Liver (tissue), 9 donors: ENCODE measurements around the gene CFTR. TPM values are rescaled to one million over a fixed set of nuclear protein-coding genes. Genes with fewer than 3 reads are reported as not detected.

ENCODE experiments used
- DNase-seq: peaks from one replicate; pipeline ENCODE4 v3.0.0-alpha.2; 2017; ENCODE audit warnings: low spot score
- H3K27ac ChIP-seq, 2 donors: one replicate each; pipeline ENCODE4 v1.7.0; 2013; ENCODE audit warnings: inconsistent platforms in 2 of 2, low read length in 2 of 2, control low read depth in 1 of 2, low read depth in 1 of 2, mild to moderate bottlenecking in 1 of 2
- H3K27me3 ChIP-seq, 4 donors: one replicate each; pipeline versions ENCODE4 v1.6.1 to v1.7.0; 2013; ENCODE audit warnings: low read length in 3 of 4, inconsistent platforms in 1 of 4, mild to moderate bottlenecking in 1 of 4, moderate library complexity in 1 of 4; ENCODE audit not compliant: control insufficient read depth in 4 of 4, insufficient read depth in 4 of 4
- H3K36me3 ChIP-seq, 4 donors: one replicate each; pipeline versions ENCODE4 v1.6.1 to v1.7.0; 2013; ENCODE audit warnings: low read length in 3 of 4, mild to moderate bottlenecking in 3 of 4, low read depth in 1 of 4, moderate library complexity in 1 of 4; ENCODE audit not compliant: control insufficient read depth in 4 of 4, insufficient read depth in 3 of 4
- H3K4me1 ChIP-seq, 4 donors: one replicate each; pipeline versions ENCODE4 v1.6.1 to v1.7.0; 2013; ENCODE audit warnings: low read length in 3 of 4, mild to moderate bottlenecking in 3 of 4, moderate library complexity in 1 of 4; ENCODE audit not compliant: control insufficient read depth in 4 of 4, insufficient read depth in 4 of 4
- H3K4me3 ChIP-seq, 3 donors: one replicate each; pipeline versions ENCODE4 v1.6.1 to v1.7.0; 2013; ENCODE audit warnings: low read length in 3 of 3, control low read depth in 1 of 3, low read depth in 1 of 3, mild to moderate bottlenecking in 1 of 3
- H3K9ac ChIP-seq, 2 donors: one replicate each; pipeline ENCODE4 v1.7.0; 2013; ENCODE audit warnings: low read length in 2 of 2, mild to moderate bottlenecking in 2 of 2, moderate library complexity in 2 of 2, control low read depth in 1 of 2, low read depth in 1 of 2
- H3K9me3 ChIP-seq, 4 donors: one replicate each; pipeline versions ENCODE4 v1.6.1 to v1.7.0; 2013; ENCODE audit warnings: low read length in 3 of 4; ENCODE audit not compliant: control insufficient read depth in 4 of 4
- CTCF ChIP-seq: fragments of 150-350 bp; IDR thresholded peaks from 2 replicates; pipeline ENCODE4 v1.5.1; 2017; ENCODE audit warnings: improper control_type of control experiment, low read depth, low read length; ENCODE audit not compliant: missing input control
- EGR1 ChIP-seq, 2 donors: IDR thresholded peaks; 2 replicates each; pipeline ENCODE4 v1.6.1; 2016 to 2018; ENCODE audit warnings: antibody characterized with exemption in 2 of 2, low read depth in 2 of 2
- FOXA1 ChIP-seq: IDR thresholded peaks from 2 replicates; pipeline ENCODE4 v1.6.1; 2016; ENCODE audit warnings: antibody characterized with exemption
- FOXA2 ChIP-seq: IDR thresholded peaks from 2 replicates; pipeline ENCODE4 v1.6.1; 2016; ENCODE audit warnings: antibody characterized with exemption
- GABPA ChIP-seq, 2 donors: IDR thresholded peaks in 1 of 2; conservative IDR thresholded peaks in 1 of 2; 2 replicates each; pipeline ENCODE4 v1.6.1; 2016; ENCODE audit warnings: antibody characterized with exemption in 2 of 2, mild to moderate bottlenecking in 1 of 2, moderate library complexity in 1 of 2
- HNF4A ChIP-seq, 2 donors: conservative IDR thresholded peaks; 2 replicates each; pipeline ENCODE4 v1.6.1; 2016; ENCODE audit warnings: antibody characterized with exemption in 2 of 2, mild to moderate bottlenecking in 2 of 2
- HNF4G ChIP-seq: IDR thresholded peaks from 2 replicates; pipeline ENCODE4 v1.6.1; 2016; ENCODE audit warnings: antibody characterized with exemption
- JUND ChIP-seq, 2 donors: IDR thresholded peaks; 2 replicates each; pipeline ENCODE4 v1.6.1; 2016; ENCODE audit warnings: antibody characterized with exemption in 2 of 2
- NR2F2 ChIP-seq: IDR thresholded peaks from 2 replicates; pipeline ENCODE4 v1.6.1; 2016; ENCODE audit warnings: antibody characterized with exemption
- RAD21 ChIP-seq, 2 donors: IDR thresholded peaks; 2 replicates each; pipeline ENCODE4 v1.6.1; 2016; ENCODE audit warnings: antibody characterized with exemption in 2 of 2, mild to moderate bottlenecking in 2 of 2
- RXRA ChIP-seq, 2 donors: IDR thresholded peaks; 2 replicates each; pipeline ENCODE4 v1.6.1; 2017 to 2018; ENCODE audit warnings: antibody characterized with exemption in 2 of 2, mild to moderate bottlenecking in 1 of 2
- SP1 ChIP-seq: IDR thresholded peaks from 2 replicates; pipeline ENCODE4 v1.6.1; 2018; ENCODE audit warnings: antibody characterized with exemption, mild to moderate bottlenecking
- TAF1 ChIP-seq: conservative IDR thresholded peaks from 2 replicates; pipeline ENCODE4 v1.6.1; 2016; ENCODE audit warnings: antibody characterized with exemption, mild to moderate bottlenecking
- YY1 ChIP-seq: IDR thresholded peaks from 2 replicates; pipeline ENCODE4 v1.6.1; 2016; ENCODE audit warnings: antibody characterized with exemption, mild to moderate bottlenecking
- WGBS: extraction: QIAGEN DNeasy Blood & Tissue Kit; methylation state at CpG from one replicate; pipeline ENCODE4 v1.1.7; 2013; 5-methylcytosine and 5-hydroxymethylcytosine counted together
- polyA plus RNA-seq, 2 donors: library from polyadenylated mRNA; stranded (reverse) in 1 of 2; unstranded in 1 of 2; fragments of 200-250 nt in 1 of 2; fragments of >200 nt in 1 of 2; fragmentation: Nextera tagmentation in 1 of 2; extraction: Ambion mirVana in 1 of 2; gene quantifications; one replicate each; pipeline versions ENCODE4 v1.2.1 to v1.2.3, GENCODE V29; 2013 to 2015
- total RNA-seq, 2 donors: library from RNA; depleted of rRNA; stranded (reverse); fragments of >200 nt; gene quantifications; one replicate each; pipeline ENCODE4 v1.2.3, GENCODE V29; 2014
- TF ChIP-seq, protein P1 (sequence below): IDR thresholded peaks from 2 replicates; pipeline ENCODE4 v1.6.1; 2016; ENCODE audit warnings: antibody characterized with exemption
- TF ChIP-seq, protein P2 (sequence below): IDR thresholded peaks from 2 replicates; pipeline ENCODE4 v1.6.1; 2016; ENCODE audit warnings: antibody characterized with exemption
- donor health status: healthy.
- donor health status: healthy.
- donor health status: healthy.
- donor health status: healthy.
- donor health status: healthy.

Gene CFTR
- total and polyA plus RNA-seq, 4 donors, result 0.75 to 10.5 (median 1.3) TPM

- TF ChIP-seq CTCF (no peak), SP1 (no peak)
Observed at GRCh38 chr7:117711556-117711955, 231.7 kb downstream of the CFTR start (continued).

DNA sequence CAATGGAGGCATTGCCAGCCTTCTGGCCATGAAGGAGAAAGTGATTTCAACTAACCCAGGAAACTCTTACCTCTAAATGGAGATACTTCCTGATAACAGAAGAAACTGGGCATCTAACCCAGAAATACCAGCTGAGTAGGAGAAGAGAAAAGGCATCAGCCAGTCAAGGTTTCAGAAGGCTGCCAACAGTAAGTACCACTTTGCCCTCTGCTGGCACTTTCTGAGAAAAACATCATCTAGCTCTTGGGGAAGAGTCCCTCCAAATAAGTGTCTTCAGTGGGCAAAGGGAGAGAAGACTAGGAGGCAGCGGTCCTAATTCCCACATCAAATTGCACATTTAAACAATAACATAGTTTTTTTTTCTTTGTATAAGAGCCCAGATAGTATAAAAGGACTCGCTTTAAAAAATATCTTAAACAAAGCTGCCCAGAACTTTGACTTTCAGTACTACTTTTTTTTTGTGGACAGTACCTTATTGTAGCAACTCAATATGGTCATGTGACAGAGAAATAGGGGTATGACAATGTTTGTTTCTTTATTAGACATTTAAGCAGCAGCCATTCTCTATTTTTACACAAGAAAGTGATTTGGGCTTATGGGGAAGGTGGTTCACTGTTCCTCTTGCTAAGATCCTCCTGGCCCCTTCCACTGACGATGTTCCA is 236.1 kb downstream of the CFTR start:
- no peak for DNase-seq

DNA sequence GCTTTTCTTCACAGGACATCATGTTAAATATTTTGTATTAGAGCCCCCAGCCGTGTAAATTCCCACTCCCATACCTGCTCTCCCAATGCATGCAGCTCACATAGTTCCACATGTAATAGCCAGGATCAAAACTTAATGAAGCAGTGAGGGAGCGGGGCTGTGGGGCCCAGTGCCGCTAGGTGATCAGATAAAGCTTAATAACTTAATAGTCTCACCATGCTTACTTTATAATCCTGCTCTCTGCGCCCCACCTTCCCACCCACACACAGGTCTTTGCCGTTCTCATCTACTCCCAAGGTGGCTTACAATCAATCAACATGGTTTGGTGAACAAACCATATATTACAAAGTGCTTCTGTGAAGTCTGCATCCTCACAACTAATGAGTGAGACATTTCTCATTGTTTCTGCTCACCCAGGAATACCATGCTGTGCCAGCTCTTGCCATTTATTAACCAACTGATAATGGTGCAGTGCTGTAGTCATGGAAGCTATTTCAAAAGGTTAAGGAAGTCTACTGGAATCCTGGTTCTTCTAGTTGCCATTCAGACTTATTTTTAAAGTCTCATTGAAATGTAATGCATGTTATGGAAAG is 237.0 kb downstream of the CFTR start:
- H3K27ac ChIP-seq, result no peak overlapping the region
- no peak overlapping the region for H3K4me3 ChIP-seq
- H3K4me1 ChIP-seq, result no peaks in the 10 kb centered on the region
- H3K27me3 ChIP-seq, result peaks cover 0 to 2% (median 0%) of the 10 kb centered on the region in 4 donors
- no peaks in the 10 kb centered on the region for H3K36me3 ChIP-seq
- 69% methylated on average over 5 of the region's 5 CpGs for WGBS
- no peak for DNase-seq
- H3K9me3 ChIP-seq, result no peaks in the 10 kb centered on the region
- H3K9ac ChIP-seq, result no peak overlapping the region
- peak in 1 of 2 donors; percentile 7 for TF ChIP-seq RAD21 (IDR thresholded peaks at IDR 0.05)
- TF ChIP-seq, protein P1, sequence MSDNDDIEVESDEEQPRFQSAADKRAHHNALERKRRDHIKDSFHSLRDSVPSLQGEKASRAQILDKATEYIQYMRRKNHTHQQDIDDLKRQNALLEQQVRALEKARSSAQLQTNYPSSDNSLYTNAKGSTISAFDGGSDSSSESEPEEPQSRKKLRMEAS, result peak; percentile 14
- TF ChIP-seq FOXA1, result no peak
- TF ChIP-seq SP1, result no peak
- TF ChIP-seq YY1, result peak; percentile 21

More for the DNA sequence above, 236.1 kb downstream of the CFTR start:
- no peaks in the 10 kb centered on the region for H3K27me3 ChIP-seq
- H3K36me3 ChIP-seq, result no peaks in the 10 kb centered on the region
- H3K4me3 ChIP-seq, result no peak overlapping the region
- H3K9me3 ChIP-seq, result no peaks in the 10 kb centered on the region
- TF ChIP-seq RAD21 (IDR thresholded peaks at IDR 0.05) (peak; percentile 81 to 83), TAF1 (no peak), CTCF (peak; percentile 53), HNF4G (no peak), JUND (IDR thresholded peaks at IDR 0.05) (no peak)
- TF ChIP-seq, protein P2, sequence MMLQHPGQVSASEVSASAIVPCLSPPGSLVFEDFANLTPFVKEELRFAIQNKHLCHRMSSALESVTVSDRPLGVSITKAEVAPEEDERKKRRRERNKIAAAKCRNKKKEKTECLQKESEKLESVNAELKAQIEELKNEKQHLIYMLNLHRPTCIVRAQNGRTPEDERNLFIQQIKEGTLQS, result no peak
- WGBS, result 77% methylated on average over 3 of the region's 3 CpGs
- H3K9ac ChIP-seq, result no peak overlapping the region
- no peaks in the 10 kb centered on the region for H3K4me1 ChIP-seq
- no peak overlapping the region for H3K27ac ChIP-seq

DNA sequence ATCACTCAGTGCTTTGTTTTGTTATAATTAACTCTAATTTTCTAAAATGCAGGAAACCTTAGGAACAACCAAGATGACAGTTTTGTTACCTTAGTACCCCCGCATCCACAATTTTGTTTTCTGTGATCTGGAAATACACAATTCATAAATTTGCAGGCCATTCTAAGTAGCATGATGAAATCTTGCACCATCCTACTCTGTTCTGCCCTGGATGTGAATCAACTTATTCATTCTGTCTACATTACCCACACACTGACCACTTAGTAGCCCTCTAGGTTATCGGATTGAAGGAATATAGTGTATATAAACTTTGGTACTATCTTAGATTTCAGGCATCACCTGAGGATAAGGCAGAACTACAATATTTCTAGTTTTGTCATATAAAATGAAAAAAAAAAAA is 237.5 kb downstream of the CFTR start:
- 96% methylated on average over 2 of the region's 2 CpGs for WGBS
- Histone ChIP-seq H3K9me3 (no peaks in the 10 kb centered on the region), H3K27me3 (peaks cover 0 to 2% (median 0%) of the 10 kb centered on the region in 4 donors), H3K4me3 (no peak overlapping the region), H3K9ac (no peak overlapping the region), H3K4me1 (no peaks in the 10 kb centered on the region), H3K36me3 (no peaks in the 10 kb centered on the region), H3K27ac (no peak overlapping the region)
- DNase-seq, result no peak
- TF ChIP-seq HNF4G, result no peak
- no peak for TF ChIP-seq RXRA (IDR thresholded peaks at IDR 0.05)
- TF ChIP-seq FOXA1, result no peak
- TF ChIP-seq, protein P1, result no peak
- no peak for TF ChIP-seq TAF1
- no peak for TF ChIP-seq YY1
- no peak for TF ChIP-seq SP1
- TF ChIP-seq CTCF, result no peak
- no peak for TF ChIP-seq EGR1 (IDR thresholded peaks at IDR 0.05; ENCODE audit: low read depth in 2 of 2)
- no peak for TF ChIP-seq RAD21 (IDR thresholded peaks at IDR 0.05)
- no peak for TF ChIP-seq FOXA2
- TF ChIP-seq GABPA (IDR thresholded peaks at IDR 0.05 in 1 of 2, conservative IDR thresholded peaks at IDR 0.05 in 1 of 2), result no peak
- TF ChIP-seq HNF4A (conservative IDR thresholded peaks at IDR 0.05), result no peak
- TF ChIP-seq JUND (IDR thresholded peaks at IDR 0.05), result no peak
- TF ChIP-seq, protein P2, result no peak
- TF ChIP-seq NR2F2, result no peak
